Psoas muscle (tissue), 8 donors: ENCODE measurements around the gene NCAM1. TPM values are rescaled to one million over a fixed set of nuclear protein-coding genes. Genes with fewer than 3 reads are reported as not detected.

Source experiments
- ATAC-seq, 4 donors: fragments of 200-7000 bp; cut with Tn5 transposase; one replicate each; pipeline ENCODE4 v1.9.1; 2020; ENCODE audit warnings: moderate library complexity in 3 of 4, mild to moderate bottlenecking in 2 of 4
- DNase-seq, 2 donors: peaks; one replicate each; pipeline ENCODE4 v3.0.0-alpha.2; 2020
- H3K27ac ChIP-seq: fragments of 200-600 bp; one replicate; pipeline ENCODE4 v1.8.0; 2022
- H3K27me3 ChIP-seq, 3 donors: fragments of 200-600 bp in 1 of 3; one replicate each; pipeline versions ENCODE4 v1.6.1 to v1.8.0; 2013 to 2022; ENCODE audit warnings: low read length in 2 of 3, mild to moderate bottlenecking in 2 of 3, moderate library complexity in 1 of 3; ENCODE audit not compliant: insufficient read depth in 3 of 3
- H3K36me3 ChIP-seq, 2 donors: fragments of 200-600 bp in 1 of 2; one replicate each; pipeline versions ENCODE4 v1.6.1 to v1.8.0; 2013 to 2022; ENCODE audit warnings: low read depth in 1 of 2, mild to moderate bottlenecking in 1 of 2, moderate library complexity in 1 of 2; ENCODE audit not compliant: insufficient read depth in 1 of 2
- H3K4me1 ChIP-seq: fragments of 200-600 bp; one replicate; pipeline ENCODE4 v1.8.0; 2022
- H3K4me3 ChIP-seq: fragments of 200-600 bp; one replicate; pipeline ENCODE4 v1.8.0; 2022; ENCODE audit warnings: mild to moderate bottlenecking
- H3K9me3 ChIP-seq: fragments of 200-600 bp; one replicate; pipeline ENCODE4 v1.8.0; 2022
- CTCF ChIP-seq: fragments of 200-600 bp; IDR thresholded peaks from one replicate; pipeline ENCODE4 v1.8.0; 2022; ENCODE audit warnings: antibody characterized with exemption
- WGBS, 3 donors: extraction: QIAGEN DNeasy Blood & Tissue Kit; methylation state at CpG; one replicate each; pipeline versions ENCODE4 v1.1.6 to v1.1.7; 2013; 5-methylcytosine and 5-hydroxymethylcytosine counted together
- intact Hi-C, 2 donors: fragments of 100-400 bp; cut with DNase I; formaldehyde crosslinking; loops; one replicate each; pipeline versions ENCODE4 v1.11.0 to v1.14.2; 2022
- polyA plus RNA-seq, 3 donors: library from polyadenylated mRNA; stranded (reverse); fragments of 200-250 nt; gene quantifications; one replicate each; pipeline ENCODE4 v1.2.3, GENCODE V29; 2013
- total RNA-seq, 4 donors: library from RNA; stranded (reverse); fragmentation: NEBNext Ultra II Directional in 2 of 4; extraction: Animal tissue kit (Norgen Biotek cat#: 25700) in 2 of 4; gene quantifications; one replicate each; pipeline versions ENCODE4 v1.2.1 to v1.2.4, GENCODE V29; 2021 to 2023
- donor health status: healthy with polysubstance abuse.
- donor health status: DM: no; HTN: no; CAD: no; lungs with moderate emphysema.
- donor health status: Bipolar disorder and iron deficiency.
- donor health status: healthy.
- donor health status: DM: yes; HTN: yes; CAD: no.
- donor health status: DM: no; HTN: no; CAD: no.
- donor health status: DM: no; HTN: no; CAD: no.
- donor health status: DM: yes; HTN: yes; CAD: no.

The NCAM1 gene
- total and polyA plus RNA-seq, 7 donors = 1.3 to 50.3 (median 3.0) TPM

- ATAC-seq = no peak
- DNase-seq = no peak
- Histone ChIP-seq H3K27ac (no peak overlapping the region), H3K4me1 (no peaks in the 10 kb centered on the region), H3K36me3 (no peaks in the 10 kb centered on the region), H3K9me3 (no peaks in the 10 kb centered on the region), H3K27me3 (peaks cover 0 to 17% (median 2%) of the 10 kb centered on the region in 3 donors), H3K4me3 (no peak overlapping the region)
- 62 to 82% (median 68%) methylated on average over 6 of the region's 6 CpGs for WGBS, 3 donors
- intact Hi-C loops = no loop called here
- TF ChIP-seq CTCF = no peak
These were observed 181.3 kb downstream of the NCAM1 start for GRCh38 chr11:113142508-113142907.

- Histone ChIP-seq H3K27me3 (peaks cover 0 to 7% (median 2%) of the 10 kb centered on the region in 3 donors), H3K4me1 (no peaks in the 10 kb centered on the region), H3K9me3 (no peaks in the 10 kb centered on the region), H3K4me3 (no peak overlapping the region), H3K27ac (no peak overlapping the region), H3K36me3 (no peaks in the 10 kb centered on the region)
- TF ChIP-seq CTCF = no peak
- DNase-seq = no peak
- no peak for ATAC-seq
- WGBS, 3 donors = 49 to 63% (median 51%) methylated on average over 8 of the region's 8 CpGs
- intact Hi-C loops = no loop called here
These were observed 186.0 kb downstream of the NCAM1 start for GRCh38 chr11:113147249-113147648.

GRCh38 chr11:113148076-113148475 is 186.9 kb downstream of the NCAM1 start:
- intact Hi-C loops = no loop called here
- no peaks in the 10 kb centered on the region for H3K4me1 ChIP-seq
- H3K9me3 ChIP-seq = no peaks in the 10 kb centered on the region
- H3K27me3 ChIP-seq = peaks cover 0 to 3% (median 2%) of the 10 kb centered on the region in 3 donors
- H3K36me3 ChIP-seq = no peaks in the 10 kb centered on the region
- no peak overlapping the region for H3K4me3 ChIP-seq
- TF ChIP-seq CTCF = no peak
- no peak overlapping the region for H3K27ac ChIP-seq
- 73 to 85% (median 80%) methylated on average over 9 of the region's 9 CpGs for WGBS, 3 donors
- no peak for DNase-seq
- no peak for ATAC-seq

GRCh38 chr11:113148652-113149051 is 187.4 kb downstream of the NCAM1 start:
- intact Hi-C loops = no loop called here
- Histone ChIP-seq H3K9me3 (no peaks in the 10 kb centered on the region), H3K27ac (no peak overlapping the region), H3K27me3 (peaks cover 0 to 2% (median 1%) of the 10 kb centered on the region in 3 donors), H3K36me3 (no peaks in the 10 kb centered on the region), H3K4me1 (no peaks in the 10 kb centered on the region), H3K4me3 (no peak overlapping the region)
- DNase-seq (no peak), ATAC-seq (no peak)
- TF ChIP-seq CTCF = no peak
- WGBS, 3 donors = 83 to 91% (median 90%) methylated on average over 1 of the region's 1 CpG

- intact Hi-C loops = no loop called here
- Histone ChIP-seq H3K4me3 (no peak overlapping the region), H3K4me1 (no peaks in the 10 kb centered on the region), H3K27ac (no peak overlapping the region), H3K9me3 (no peaks in the 10 kb centered on the region), H3K27me3 (peaks cover 0 to 3% (median 2%) of the 10 kb centered on the region in 3 donors), H3K36me3 (no peaks in the 10 kb centered on the region)
- 58 to 65% (median 63%) methylated on average over 4 of the region's 4 CpGs for WGBS, 3 donors
- no peak for ATAC-seq
- no peak for TF ChIP-seq CTCF
- DNase-seq = no peak
These were observed 190.3 kb downstream of the NCAM1 start for GRCh38 chr11:113151521-113151920.
